H1 (cell line): ENCODE results near the gene RFC1. TPM values are rescaled to one million over a fixed set of nuclear protein-coding genes. Genes with fewer than 3 reads are reported as not detected.

ENCODE experiments used
- CTCF ChIA-PET: fragments of 300-600 bp; sonication (Branson Sonifier 250); formaldehyde crosslinking; loops from one replicate; lab custom pipeline; 2021; ENCODE audit not compliant: partially characterized antibody; lab: Charles Lee
- POLR2A ChIA-PET: fragments of 300-600 bp; sonication (Branson Sonifier 250); formaldehyde crosslinking; loops from one replicate; lab custom pipeline; 2021; ENCODE audit warnings: inconsistent platforms; ENCODE audit not compliant: partially characterized antibody; lab: Charles Lee
- DNase-seq, 2 experiments: peaks; one replicate each; pipeline versions ENCODE4 v3.0.0 to v3.0.0-alpha.2; 2010 to 2022; ENCODE audit warnings: low spot score in 2 of 2, low read depth in 1 of 2, mixed read lengths in 1 of 2
- FAIRE-seq: peaks from 2 replicates; lab custom pipeline; 2011; peaks lifted over from hg19 to GRCh38; lab: Jason Lieb, UNC
- H2AFZ ChIP-seq: 2 replicates; pipeline ENCODE4 v1.8.1; 2012; ENCODE audit warnings: low read length, inconsistent platforms
- H2AK5ac ChIP-seq: 2 replicates; pipeline ENCODE4 v1.6.1; 2013; ENCODE audit warnings: low read depth, low read length
- H2BK120ac ChIP-seq: replicated peaks from 2 replicates; pipeline ENCODE3; 2013; ENCODE audit warnings: low read depth, low read length, inconsistent platforms
- H2BK12ac ChIP-seq: 2 replicates; pipeline ENCODE4 v1.6.1; 2013; ENCODE audit warnings: low read depth, low read length
- H2BK15ac ChIP-seq: 2 replicates; pipeline ENCODE4 v1.6.1; 2013; ENCODE audit warnings: low read length
- H2BK20ac ChIP-seq: 2 replicates; pipeline ENCODE4 v1.6.1; 2013; ENCODE audit warnings: low read length
- H2BK5ac ChIP-seq: 2 replicates; pipeline ENCODE4 v1.6.1; 2013; ENCODE audit warnings: low read depth, low read length
- H3K14ac ChIP-seq: 2 replicates; pipeline ENCODE4 v1.6.1; 2013; ENCODE audit warnings: inconsistent platforms; ENCODE audit not compliant: insufficient read length
- H3K18ac ChIP-seq: 2 replicates; pipeline ENCODE4 v1.6.1; 2013; ENCODE audit warnings: low read length; ENCODE audit errors: extremely low read depth
- H3K23ac ChIP-seq: 2 replicates; pipeline ENCODE4 v1.6.1; 2013; ENCODE audit warnings: inconsistent platforms; ENCODE audit not compliant: insufficient read length
- H3K23me2 ChIP-seq: 2 replicates; pipeline ENCODE4 v1.6.1; 2013; ENCODE audit warnings: low read depth, low read length
- H3K27ac ChIP-seq: 2 replicates; pipeline ENCODE4 v1.6.1; 2011; ENCODE audit warnings: low read depth, low read length, inconsistent platforms
- H3K27me3 ChIP-seq, 4 experiments: replicated peaks in 1 of 4; 1 replicate in 1 of 4; 2 replicates in 3 of 4; pipeline versions ENCODE4 v1.6.1 to v1.8.1; 2011 to 2013; ENCODE audit warnings: low read length in 3 of 4, mild to moderate bottlenecking in 3 of 4, inconsistent platforms in 2 of 4, mixed read lengths in 2 of 4, moderate library complexity in 1 of 4; ENCODE audit not compliant: control insufficient read depth in 3 of 4, insufficient read depth in 3 of 4; ENCODE audit errors: extremely low read depth in 1 of 4
- H3K36me3 ChIP-seq, 4 experiments: 2 replicates each; pipeline versions ENCODE4 v1.6.1 to v1.8.1; 2011 to 2013; ENCODE audit warnings: mild to moderate bottlenecking in 4 of 4, low read length in 3 of 4, moderate library complexity in 2 of 4, control low read depth in 1 of 4, inconsistent platforms in 1 of 4; ENCODE audit not compliant: insufficient read depth in 4 of 4, control insufficient read depth in 2 of 4
- H3K4ac ChIP-seq: replicated peaks from 2 replicates; pipeline ENCODE3; 2013; ENCODE audit warnings: low read length, low read depth, mixed read lengths, inconsistent platforms; ENCODE audit not compliant: insufficient read length
- H3K4me1 ChIP-seq, 4 experiments: replicated peaks in 1 of 4; 1 replicate in 1 of 4; 2 replicates in 3 of 4; pipeline versions ENCODE4 v1.6.1 to v1.8.1; 2011 to 2013; ENCODE audit warnings: low read length in 3 of 4, inconsistent platforms in 2 of 4, mixed read lengths in 1 of 4; ENCODE audit not compliant: insufficient read depth in 4 of 4, control insufficient read depth in 3 of 4
- H3K4me2 ChIP-seq, 2 experiments: 2 replicates each; pipeline versions ENCODE4 v1.6.1 to v1.8.1; 2011 to 2013; ENCODE audit warnings: low read depth in 2 of 2, low read length in 2 of 2, control low read depth in 1 of 2, inconsistent platforms in 1 of 2, mild to moderate bottlenecking in 1 of 2; ENCODE audit not compliant: insufficient read depth in 1 of 2
- H3K4me3 ChIP-seq, 4 experiments: fragments of 200-600, 300-600 bp in 1 of 4; sonication (generic), shearing (Covaris generic), sonication (Bioruptor Twin) in 1 of 4; 2 replicates each; pipeline versions ENCODE4 v1.5.1 to v1.8.1; 2011 to 2016; ENCODE audit warnings: low read length in 4 of 4, low read depth in 3 of 4, control low read depth in 2 of 4, inconsistent platforms in 2 of 4, mild to moderate bottlenecking in 2 of 4, mixed read lengths in 1 of 4, moderate library complexity in 1 of 4; ENCODE audit not compliant: insufficient read depth in 2 of 4; ENCODE audit errors: extremely low read depth in 1 of 4
- H3K56ac ChIP-seq: replicated peaks from 2 replicates; pipeline ENCODE3; 2013; ENCODE audit warnings: low read depth, mild to moderate bottlenecking, mixed read lengths, low read length, inconsistent platforms; ENCODE audit not compliant: insufficient read length
- H3K79me1 ChIP-seq: 2 replicates; pipeline ENCODE4 v1.6.1; 2013; ENCODE audit warnings: low read depth, low read length, control low read depth
- H3K79me2 ChIP-seq, 2 experiments: 2 replicates each; pipeline versions ENCODE4 v1.6.1 to v1.8.1; 2012 to 2013; ENCODE audit warnings: low read length in 2 of 2, mild to moderate bottlenecking in 2 of 2, inconsistent platforms in 1 of 2; ENCODE audit not compliant: insufficient read depth in 2 of 2, control insufficient read depth in 1 of 2
- H3K9ac ChIP-seq, 4 experiments: replicated peaks in 1 of 4; 1 replicate in 1 of 4; 2 replicates in 3 of 4; pipeline versions ENCODE4 v1.6.1 to v1.8.1; 2011 to 2013; ENCODE audit warnings: low read depth in 3 of 4, low read length in 3 of 4, control low read depth in 2 of 4, mild to moderate bottlenecking in 2 of 4, moderate library complexity in 2 of 4, inconsistent platforms in 1 of 4; ENCODE audit errors: extremely low read depth in 1 of 4
- H3K9me3 ChIP-seq, 2 experiments: 2 replicates each; pipeline versions ENCODE4 v1.6.1 to v1.8.1; 2012 to 2013; ENCODE audit warnings: mild to moderate bottlenecking in 2 of 2, moderate library complexity in 2 of 2, control low read depth in 1 of 2, inconsistent platforms in 1 of 2, low read depth in 1 of 2, low read length in 1 of 2, mixed read lengths in 1 of 2; ENCODE audit not compliant: insufficient read depth in 2 of 2
- H4K20me1 ChIP-seq, 2 experiments: replicated peaks in 1 of 2; 2 replicates each; pipeline versions ENCODE3 to v1.8.1; 2011 to 2013; ENCODE audit warnings: inconsistent platforms in 2 of 2, low read length in 2 of 2, mild to moderate bottlenecking in 1 of 2; ENCODE audit not compliant: insufficient read depth in 2 of 2, control insufficient read depth in 1 of 2
- H4K5ac ChIP-seq: 2 replicates; pipeline ENCODE4 v1.6.1; 2013; ENCODE audit warnings: low read length, low read depth, mixed read lengths, inconsistent platforms; ENCODE audit not compliant: insufficient read length
- H4K8ac ChIP-seq: 2 replicates; pipeline ENCODE4 v1.8.0; 2013; ENCODE audit warnings: mild to moderate bottlenecking, moderate library complexity, low read length, inconsistent platforms; ENCODE audit not compliant: insufficient read depth; ENCODE audit errors: extremely low read depth
- H4K91ac ChIP-seq: replicated peaks from 2 replicates; pipeline ENCODE3; 2013; ENCODE audit warnings: low read length, mixed read lengths, inconsistent platforms; ENCODE audit not compliant: insufficient read length
- CBX5 ChIP-seq: fragments of 300-800, 300-1000 bp; sonication (generic); IDR thresholded peaks from 2 replicates; pipeline ENCODE4 v1.7.1; 2016; ENCODE audit warnings: antibody characterized with exemption, low read length, low read depth
- E2F6 ChIP-seq: IDR thresholded peaks from 2 replicates; pipeline ENCODE4 v1.6.1; 2012; ENCODE audit warnings: inconsistent platforms
- JUND ChIP-seq: IDR thresholded peaks from 2 replicates; pipeline ENCODE4 v1.6.1; 2011; ENCODE audit warnings: mild to moderate bottlenecking, improper control_type of control experiment, low read length
- KDM4A ChIP-seq: IDR thresholded peaks from one replicate; pipeline ENCODE4 v1.7.1; 2012; ENCODE audit warnings: low read depth, mild to moderate bottlenecking, moderate library complexity, low read length, inconsistent platforms; ENCODE audit not compliant: severe bottlenecking
- SP1 ChIP-seq: IDR thresholded peaks from 2 replicates; pipeline ENCODE4 v1.6.1; 2011; ENCODE audit warnings: low read depth, low read length
- SP2 ChIP-seq: IDR thresholded peaks from 2 replicates; pipeline ENCODE4 v1.6.1; 2012; ENCODE audit warnings: mild to moderate bottlenecking, low read length, inconsistent platforms
- USF2 ChIP-seq: IDR thresholded peaks from 2 replicates; pipeline ENCODE4 v1.6.1; 2011; ENCODE audit warnings: low read length, improper control_type of control experiment
- WGBS, 2 experiments: shearing (Covaris generic) in 1 of 2; methylation state at CpG; one replicate each; pipeline versions ENCODE4 v1.1.6 to v1.1.7; 2013 to 2015; ENCODE audit warnings: low lambda C conversion rate in 2 of 2, mixed read lengths in 2 of 2, inconsistent platforms in 1 of 2, low coverage in 1 of 2, missing lambda C conversion rate in 1 of 2; ENCODE audit not compliant: insufficient replicate concordance in 2 of 2, insufficient coverage in 1 of 2, insufficient read length in 1 of 2; ENCODE audit errors: extremely low coverage in 1 of 2, missing lambda C conversion rate in 1 of 2; 5-methylcytosine and 5-hydroxymethylcytosine counted together
- polyA plus RNA-seq, 7 experiments: library from polyadenylated mRNA; depleted of rRNA in 3 of 7; stranded (reverse) in 5 of 7; unstranded in 2 of 7; fragments of >200 nt in 5 of 7; fragments of 200-250 nt in 2 of 7; gene quantifications; 1 replicate in 5 of 7; 2 replicates in 1 of 7; 4 replicates in 1 of 7; pipeline versions ENCODE4 v1.2.1 to v1.2.3, GENCODE V29; 2011 to 2013; ENCODE audit warnings: missing spikeins in 2 of 7, mixed read lengths in 2 of 7
- total RNA-seq: library from RNA; stranded (reverse); fragmentation: NEBNext Ultra II Directional; extraction: Animal tissue kit (Norgen Biotek cat#: 25700); gene quantifications from 2 replicates; pipeline ENCODE4 v1.2.1, GENCODE V29; 2021

RFC1 gene
- total and polyA plus RNA-seq, 2 of the 8 experiments (the other 6 are each of a cell fraction or from before 2014, with no cell fraction given), result 16.0 to 83.8 TPM

GRCh38 chr4:39255871-39256270 lies 110.3 kb downstream of the RFC1 start:
- no peak overlapping the region for H3K4me2 ChIP-seq
- no peak overlapping the region for H2BK20ac ChIP-seq
- H3K14ac ChIP-seq, result no peak overlapping the region
- no peak overlapping the region for H2AFZ ChIP-seq
- DNase-seq (no peak), FAIRE-seq (no peak)
- no peaks in the 10 kb centered on the region for H3K79me1 ChIP-seq
- peaks cover 0 to 4% (median 0%) of the 10 kb centered on the region in 4 experiments; a peak in 4 of 8 replicates for H3K36me3 ChIP-seq
- H3K23me2 ChIP-seq, result no peaks in the 10 kb centered on the region
- ChIA-PET CTCF (interaction anchor here (0.6 to 0.7 kb wide), 2 partner anchors 16 to 168 kb away, joined by 3 read pairs; no protein-coding TSS in a partner anchor), POLR2A (no interaction called here)
- H4K8ac ChIP-seq, result no peak overlapping the region
- no peaks in the 10 kb centered on the region; a peak in 1 of 7 replicates for H3K4me1 ChIP-seq
- no peak overlapping the region for H2BK15ac ChIP-seq
- no peak overlapping the region for H4K91ac ChIP-seq
- no peaks in the 10 kb centered on the region for H3K9me3 ChIP-seq
- H3K23ac ChIP-seq, result no peak overlapping the region
- no peak overlapping the region for H2BK12ac ChIP-seq
- H3K18ac ChIP-seq, result no peak overlapping the region
- H2BK5ac ChIP-seq, result no peak overlapping the region
- no peaks in the 10 kb centered on the region for H3K79me2 ChIP-seq
- H3K27me3 ChIP-seq, result no peaks in the 10 kb centered on the region
- no peak for TF ChIP-seq E2F6
- TF ChIP-seq SP2, result no peak
- no peak for TF ChIP-seq JUND
- no peak for TF ChIP-seq KDM4A
- no peak for TF ChIP-seq CBX5
- TF ChIP-seq SP1, result no peak
- no peak for TF ChIP-seq USF2
- no peak overlapping the region for H4K5ac ChIP-seq
- no peak overlapping the region for H2AK5ac ChIP-seq
- 86% methylated on average over 5 of the region's 5 CpGs; no CpG with 5 or more reads in 1 of the 2 experiments for WGBS, 2 experiments
- H3K27ac ChIP-seq, result no peak overlapping the region
- H4K20me1 ChIP-seq, result no peaks in the 10 kb centered on the region
- no peak overlapping the region for H3K9ac ChIP-seq
- H3K56ac ChIP-seq, result no peak overlapping the region
- no peak overlapping the region for H3K4me3 ChIP-seq
- no peak overlapping the region for H2BK120ac ChIP-seq
- no peak overlapping the region for H3K4ac ChIP-seq
